C4-2B (cell line): ENCODE measurements around the gene TDRD15.

Experiments used
- CTCF ChIP-seq: fragments of 450-650 bp; conservative IDR thresholded peaks from 2 replicates; pipeline ENCODE4 v1.5.1; 2017; ENCODE audit warnings: mild to moderate bottlenecking
- ZFX ChIP-seq: fragments of 450-650 bp; IDR thresholded peaks from 2 replicates; pipeline ENCODE4 v1.6.1; 2017

- TF ChIP-seq CTCF (no peak), ZFX (no peak)
Observed at GRCh38 chr2:21183306-21183705, 59.5 kb downstream of the TDRD15 start.
